ENCODE measurements around the gene IL12A.

Gene IL12A

DNA sequence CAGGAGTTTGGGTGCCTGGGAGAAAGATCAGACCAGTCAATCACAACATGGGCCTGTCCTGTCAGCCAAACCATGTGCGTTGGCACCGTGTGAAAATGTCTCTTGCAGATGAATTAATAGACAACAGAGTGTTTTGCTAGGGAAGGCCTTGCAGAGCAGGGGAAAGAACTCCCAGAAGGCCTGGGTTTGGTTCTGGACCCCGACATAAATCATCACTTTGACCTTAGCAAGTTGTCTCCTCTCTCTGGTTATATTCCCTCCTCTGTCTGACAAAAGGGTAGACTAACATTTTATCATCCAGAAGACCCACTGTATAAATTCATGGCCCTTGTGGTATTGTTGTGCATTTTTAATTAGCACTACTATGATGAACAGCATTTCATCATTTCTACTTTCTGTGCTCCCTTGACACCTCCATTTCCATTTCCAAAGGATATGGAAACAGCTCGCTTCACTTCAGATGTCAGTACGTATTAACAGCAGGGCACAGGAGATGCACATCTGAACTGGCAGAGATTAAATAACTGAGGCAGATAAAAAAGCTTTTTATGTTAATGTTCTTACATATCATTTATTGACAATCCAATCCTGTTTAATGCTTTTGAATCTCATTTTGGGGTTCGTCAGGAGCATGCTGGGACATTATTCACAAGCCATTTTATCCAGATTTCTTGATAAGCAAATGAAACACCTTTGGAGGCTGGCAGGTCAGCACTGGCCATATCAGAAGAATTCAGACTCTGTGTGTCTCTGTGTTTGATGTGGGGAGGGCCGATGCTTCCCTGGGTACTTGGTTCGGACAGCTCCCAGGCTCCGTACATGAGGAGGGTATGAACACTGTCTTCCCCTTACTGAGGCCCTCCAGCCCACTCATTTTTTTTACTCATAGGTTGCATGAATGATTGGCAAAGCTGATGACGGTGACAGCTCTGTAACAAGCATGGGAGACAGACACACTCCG lies 28.2 kb upstream of the IL12A start:
- H3K9ac ChIP-seq (ENCODE audit: low read depth, low read length), result no peak overlapping the region
- H3K36me3 ChIP-seq (ENCODE audit: insufficient read depth, low read length), result no peaks in the 10 kb centered on the region
- H3K27me3 ChIP-seq (ENCODE audit: insufficient read depth, low read length), result no peaks in the 10 kb centered on the region
- no peaks in the 10 kb centered on the region for H3K4me1 ChIP-seq (ENCODE audit: insufficient read depth, low read length)
- WGBS, result 91% methylated on average over 11 of the region's 11 CpGs
- H3K9me3 ChIP-seq (ENCODE audit: insufficient read depth, low read depth, low read length), result no peaks in the 10 kb centered on the region
- no peak overlapping the region for H3K27ac ChIP-seq (ENCODE audit: low read depth, low read length)
- H3K4me3 ChIP-seq (ENCODE audit: low read length), result no peak overlapping the region

DNA sequence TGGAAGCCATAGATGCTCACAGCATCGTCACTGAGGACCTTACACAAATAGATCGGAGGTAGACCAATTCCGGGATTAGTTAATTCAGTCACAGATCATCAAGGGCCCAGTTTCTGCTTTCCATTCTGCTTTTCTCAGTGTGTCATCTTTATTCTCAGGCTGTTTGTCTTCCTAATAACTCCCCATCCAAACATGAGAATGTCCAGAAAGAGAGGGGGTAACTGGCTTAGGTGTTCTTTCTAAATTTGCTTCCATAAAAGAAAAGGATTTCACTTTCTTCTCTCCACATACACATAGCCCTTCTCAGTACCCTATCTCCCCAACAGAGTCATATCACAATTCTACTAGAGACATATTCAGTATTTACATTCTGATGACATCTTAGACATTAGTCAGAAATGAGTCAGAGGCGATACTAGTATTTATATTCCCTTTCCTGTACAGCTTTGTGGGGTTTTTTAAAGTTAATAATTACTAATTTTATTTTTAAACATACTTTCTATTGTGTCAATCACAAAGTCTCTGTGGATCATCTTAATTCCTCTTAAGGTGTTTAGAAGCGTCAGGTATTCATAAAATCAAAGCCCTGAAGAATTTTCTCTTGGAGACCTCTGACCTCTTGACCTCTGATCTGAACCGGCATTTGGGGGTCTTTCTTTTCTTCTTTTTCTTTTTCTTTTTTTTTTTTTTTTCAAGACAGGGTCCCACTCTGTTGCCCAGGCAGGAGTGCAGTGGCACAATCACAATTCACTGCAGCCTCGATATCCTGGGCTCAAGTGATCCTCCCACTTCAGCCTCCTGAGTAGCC lies 24.3 kb upstream of the IL12A start:
- H3K4me1 ChIP-seq (ENCODE audit: insufficient read depth, low read length), result no peaks in the 10 kb centered on the region
- 79% methylated on average over 6 of the region's 7 CpGs for WGBS
- H3K27me3 ChIP-seq (ENCODE audit: insufficient read depth, low read length), result no peaks in the 10 kb centered on the region
- H3K4me3 ChIP-seq (ENCODE audit: low read length), result no peak overlapping the region
- H3K27ac ChIP-seq (ENCODE audit: low read depth, low read length), result no peak overlapping the region
- H3K9me3 ChIP-seq (ENCODE audit: insufficient read depth, low read depth, low read length), result no peaks in the 10 kb centered on the region
- no peaks in the 10 kb centered on the region for H3K36me3 ChIP-seq (ENCODE audit: insufficient read depth, low read length)
- H3K9ac ChIP-seq (ENCODE audit: low read depth, low read length), result no peak overlapping the region

DNA sequence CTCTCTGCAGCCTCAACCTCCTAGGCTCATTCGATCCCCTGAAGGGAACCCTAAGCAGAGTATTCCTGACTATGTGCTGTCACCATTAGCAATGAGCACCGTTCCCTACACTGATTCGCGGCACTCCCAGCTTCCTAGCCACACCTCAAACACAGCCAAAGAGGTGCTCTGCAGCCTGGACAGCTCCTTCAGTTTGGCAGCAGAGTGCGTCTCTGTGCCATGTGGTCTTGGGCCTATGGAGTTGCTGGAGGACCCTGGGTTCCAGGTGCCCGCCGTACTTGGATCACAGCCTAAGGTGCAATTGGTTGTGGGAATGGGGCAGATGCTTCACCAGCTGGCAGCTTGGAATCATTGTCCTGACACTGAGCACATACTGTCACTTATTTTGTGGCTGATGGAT lies 17.3 kb upstream of the IL12A start:
- 87% methylated on average over 7 of the region's 7 CpGs for WGBS
- no peaks in the 10 kb centered on the region for H3K36me3 ChIP-seq (ENCODE audit: insufficient read depth, low read length)
- no peak overlapping the region for H3K27ac ChIP-seq (ENCODE audit: low read depth, low read length)
- no peak overlapping the region for H3K9ac ChIP-seq (ENCODE audit: low read depth, low read length)
- no peaks in the 10 kb centered on the region for H3K4me1 ChIP-seq (ENCODE audit: insufficient read depth, low read length)
- no peaks in the 10 kb centered on the region for H3K27me3 ChIP-seq (ENCODE audit: insufficient read depth, low read length)
- H3K4me3 ChIP-seq (ENCODE audit: low read length), result no peak overlapping the region
- H3K9me3 ChIP-seq (ENCODE audit: insufficient read depth, low read depth, low read length), result no peaks in the 10 kb centered on the region

DNA sequence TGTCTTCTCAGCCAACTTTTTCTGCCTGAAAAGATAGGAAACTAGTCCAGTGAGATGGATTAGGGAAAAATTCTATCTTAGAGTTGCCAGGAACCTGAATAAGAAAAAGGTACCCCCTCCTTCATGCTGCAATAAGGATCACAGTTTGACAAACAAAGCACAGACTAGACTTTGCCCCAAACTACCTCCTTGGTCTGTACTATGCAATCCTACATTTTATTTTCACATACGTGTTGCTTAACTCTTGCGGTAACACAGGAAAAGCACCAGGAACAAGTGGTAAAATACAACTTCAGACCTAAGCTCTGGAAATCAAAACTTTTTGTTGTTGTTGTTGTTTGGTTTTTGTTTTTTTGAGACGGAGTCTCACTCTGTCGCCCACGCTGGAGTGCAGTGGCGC lies 11.3 kb upstream of the IL12A start:
- Histone ChIP-seq H3K9me3 (ENCODE audit: insufficient read depth, low read depth, low read length) (0 out of 2 replicates have a peak, but pooled peaks cover 3% of the 10 kb centered on the region), H3K27ac (ENCODE audit: low read depth, low read length) (no peak overlapping the region), H3K9ac (ENCODE audit: low read depth, low read length) (no peak overlapping the region), H3K27me3 (ENCODE audit: insufficient read depth, low read length) (no peaks in the 10 kb centered on the region), H3K4me3 (ENCODE audit: low read length) (no peak overlapping the region), H3K4me1 (ENCODE audit: insufficient read depth, low read length) (no peaks in the 10 kb centered on the region), H3K36me3 (ENCODE audit: insufficient read depth, low read length) (no peaks in the 10 kb centered on the region)
- WGBS, result 98% methylated on average over 6 of the region's 6 CpGs

DNA sequence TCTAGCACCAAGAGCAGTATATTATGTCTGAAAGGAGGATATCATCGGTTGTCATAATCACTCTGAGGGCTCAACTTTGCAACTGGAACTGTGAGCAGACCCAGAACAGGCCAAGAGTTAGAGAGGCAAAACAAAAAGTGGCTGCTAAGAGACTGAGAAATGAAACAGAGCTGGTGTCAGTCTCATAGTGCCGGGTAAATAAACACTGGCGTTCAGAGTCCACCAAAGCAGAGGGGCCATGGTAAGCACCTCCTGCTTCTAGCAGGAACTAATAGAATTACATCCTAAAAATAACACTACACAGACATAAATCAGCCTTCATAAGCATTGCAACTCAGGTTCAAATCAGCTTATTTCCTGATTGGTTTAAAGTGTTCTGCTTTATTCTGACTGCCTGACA lies 10.3 kb upstream of the IL12A start:
- WGBS, result 91% methylated on average over 3 of the region's 3 CpGs
- Histone ChIP-seq H3K4me1 (ENCODE audit: insufficient read depth, low read length) (no peaks in the 10 kb centered on the region), H3K4me3 (ENCODE audit: low read length) (no peak overlapping the region), H3K27ac (ENCODE audit: low read depth, low read length) (no peak overlapping the region), H3K9me3 (ENCODE audit: insufficient read depth, low read depth, low read length) (0 out of 2 replicates have a peak, but pooled peaks cover 3% of the 10 kb centered on the region), H3K36me3 (ENCODE audit: insufficient read depth, low read length) (no peaks in the 10 kb centered on the region), H3K9ac (ENCODE audit: low read depth, low read length) (no peak overlapping the region), H3K27me3 (ENCODE audit: insufficient read depth, low read length) (no peaks in the 10 kb centered on the region)

DNA sequence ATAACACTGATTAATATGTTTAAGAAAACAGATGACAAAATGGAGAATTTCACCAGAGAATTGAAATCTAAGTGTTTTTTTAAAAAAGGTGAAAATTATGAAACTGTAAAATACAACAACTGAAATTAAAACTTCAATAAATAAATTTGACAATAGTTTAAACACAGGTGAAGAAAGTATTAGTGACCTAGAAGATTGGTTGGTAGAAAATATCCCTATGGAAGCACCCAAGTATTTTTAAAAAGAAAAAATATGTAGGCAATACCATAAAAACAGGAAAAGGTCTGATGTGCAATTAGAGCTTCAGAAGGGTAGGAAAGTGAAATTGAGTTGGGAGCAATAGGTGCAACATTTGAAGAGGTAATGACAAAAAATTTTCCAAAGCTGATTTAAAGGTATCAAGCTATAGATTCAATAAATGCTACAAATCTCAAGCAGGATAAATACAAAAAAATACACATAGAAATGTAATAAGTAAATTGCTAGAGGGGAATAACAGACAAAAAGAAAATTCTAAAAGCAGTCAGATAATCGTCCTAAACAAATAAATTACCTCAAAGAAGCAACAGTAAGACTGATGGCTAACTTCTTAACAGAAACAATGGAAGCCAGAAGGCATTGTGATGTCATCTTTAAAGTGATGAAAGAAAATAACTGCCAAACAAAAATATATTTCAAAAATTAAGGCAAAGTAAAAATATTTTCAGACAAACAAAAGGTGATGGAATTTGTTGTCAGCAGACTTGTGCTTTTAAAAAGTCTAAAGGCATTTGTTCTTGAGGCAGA lies 9.5 kb upstream of the IL12A start:
- no peak overlapping the region for H3K27ac ChIP-seq (ENCODE audit: low read depth, low read length)
- no peaks in the 10 kb centered on the region for H3K4me1 ChIP-seq (ENCODE audit: insufficient read depth, low read length)
- H3K9ac ChIP-seq (ENCODE audit: low read depth, low read length), result no peak overlapping the region
- no peaks in the 10 kb centered on the region for H3K27me3 ChIP-seq (ENCODE audit: insufficient read depth, low read length)
- 71% methylated on average over 1 of the region's 1 CpG for WGBS
- H3K4me3 ChIP-seq (ENCODE audit: low read length), result no peak overlapping the region
- no peaks in the 10 kb centered on the region for H3K36me3 ChIP-seq (ENCODE audit: insufficient read depth, low read length)
- H3K9me3 ChIP-seq (ENCODE audit: insufficient read depth, low read depth, low read length), result 0 out of 2 replicates have a peak, but pooled peaks cover 3% of the 10 kb centered on the region

DNA sequence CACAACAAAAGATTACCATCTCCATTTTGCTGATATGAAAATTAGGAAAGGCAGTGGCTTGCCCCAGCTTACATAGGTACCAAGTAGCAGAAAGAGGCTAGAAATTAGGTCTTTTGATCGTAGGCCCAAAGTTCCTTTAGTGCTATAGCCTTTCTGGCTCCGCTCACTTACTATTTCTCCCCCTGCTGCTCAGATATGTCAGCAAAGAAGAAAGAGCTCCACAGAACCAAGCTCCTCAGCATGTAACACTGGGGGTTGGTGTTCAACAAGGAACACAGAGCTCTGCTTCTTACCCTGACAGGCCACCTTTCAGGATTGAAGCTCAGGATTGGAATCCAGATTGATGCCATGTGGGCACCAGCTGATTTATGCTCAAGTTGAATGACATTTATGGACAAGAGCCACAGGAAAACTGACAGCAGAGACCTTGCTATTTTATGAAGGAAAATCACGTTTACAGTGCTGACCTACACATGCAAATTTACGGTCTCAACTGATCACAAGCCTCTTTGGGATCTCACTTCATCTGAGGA lies 6.1 kb upstream of the IL12A start:
- WGBS, result 84% methylated on average over 4 of the region's 4 CpGs
- H3K4me1 ChIP-seq (ENCODE audit: insufficient read depth, low read length), result no peaks in the 10 kb centered on the region
- H3K36me3 ChIP-seq (ENCODE audit: insufficient read depth, low read length), result no peaks in the 10 kb centered on the region
- peaks cover 3% of the 10 kb centered on the region; the same call in 1 of the 2 replicates for H3K9me3 ChIP-seq (ENCODE audit: insufficient read depth, low read depth, low read length)
- no peak overlapping the region for H3K4me3 ChIP-seq (ENCODE audit: low read length)
- H3K9ac ChIP-seq (ENCODE audit: low read depth, low read length), result no peak overlapping the region
- no peak overlapping the region for H3K27ac ChIP-seq (ENCODE audit: low read depth, low read length)
- no peaks in the 10 kb centered on the region for H3K27me3 ChIP-seq (ENCODE audit: insufficient read depth, low read length)

DNA sequence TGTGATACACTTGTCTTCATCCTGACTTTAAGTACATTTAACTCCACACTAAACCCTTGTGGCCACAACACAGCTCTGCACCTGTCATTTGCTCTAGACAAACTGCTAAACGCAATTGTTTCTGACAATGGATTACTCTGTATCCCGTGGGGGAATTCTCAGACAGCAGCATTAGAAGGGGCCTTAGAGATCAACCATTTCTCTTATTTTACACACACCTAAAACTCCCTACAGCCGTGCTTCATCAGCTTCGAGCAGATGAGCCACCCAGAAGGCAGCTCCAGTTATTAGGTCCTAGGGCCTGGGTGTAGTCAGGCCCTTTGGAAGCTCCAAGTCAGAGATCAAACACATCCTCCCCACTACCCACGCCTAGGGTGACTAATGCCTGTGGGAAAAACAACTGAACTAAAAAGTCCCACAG lies 1.3 kb upstream of the IL12A start:
- Histone ChIP-seq H3K4me3 (ENCODE audit: low read length) (no peak overlapping the region), H3K9me3 (ENCODE audit: insufficient read depth, low read depth, low read length) (peaks cover 3% of the 10 kb centered on the region; the same call in 1 of the 2 replicates)

DNA sequence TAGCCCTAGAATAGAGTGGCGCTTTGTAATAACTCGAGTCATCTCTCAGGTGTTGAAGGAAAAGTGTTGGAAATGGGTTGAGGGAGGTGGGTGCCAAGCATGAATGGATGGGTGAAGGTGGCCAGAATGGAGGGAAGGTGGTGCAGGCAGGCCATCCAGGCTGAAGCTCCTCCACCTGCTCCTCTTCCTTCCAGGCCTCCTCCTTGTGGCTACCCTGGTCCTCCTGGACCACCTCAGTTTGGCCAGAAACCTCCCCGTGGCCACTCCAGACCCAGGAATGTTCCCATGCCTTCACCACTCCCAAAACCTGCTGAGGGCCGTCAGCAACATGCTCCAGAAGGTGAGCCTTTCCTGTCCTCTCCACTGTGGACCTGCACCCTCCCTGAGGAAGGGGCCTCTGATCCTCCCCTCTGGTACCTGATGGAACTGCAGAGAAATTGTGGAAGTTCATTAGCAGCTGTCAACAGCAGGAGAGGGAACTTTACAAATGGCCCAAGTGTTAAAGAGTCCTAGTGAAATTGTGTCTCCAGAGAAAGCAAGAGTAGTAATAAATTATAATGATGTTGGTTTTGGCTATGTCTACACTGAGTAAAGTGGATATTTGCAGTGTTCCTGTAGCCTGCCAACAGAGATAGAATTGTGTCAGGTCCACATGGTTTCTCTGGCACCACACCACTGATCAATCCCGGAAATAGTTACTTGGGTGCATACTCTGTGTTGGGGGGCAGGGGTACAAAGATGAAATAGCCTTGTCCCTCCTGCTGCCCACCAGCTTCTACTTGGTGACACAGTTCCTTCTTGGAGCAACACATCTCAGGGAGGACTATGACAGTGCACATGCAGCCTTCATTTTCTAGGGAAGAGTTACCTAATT lies 1.6 kb downstream of the IL12A start:
- no peak overlapping the region for H3K27ac ChIP-seq (ENCODE audit: low read depth, low read length)

More for the DNA sequence above, 1.3 kb upstream of the IL12A start:
- H3K9ac ChIP-seq (ENCODE audit: low read depth, low read length), result no peak overlapping the region
- H3K27me3 ChIP-seq (ENCODE audit: insufficient read depth, low read length), result peaks cover 15% of the 10 kb centered on the region
- no peaks in the 10 kb centered on the region for H3K4me1 ChIP-seq (ENCODE audit: insufficient read depth, low read length)
- 92% methylated on average over 5 of the region's 5 CpGs for WGBS
- no peak overlapping the region for H3K27ac ChIP-seq (ENCODE audit: low read depth, low read length)
- no peaks in the 10 kb centered on the region for H3K36me3 ChIP-seq (ENCODE audit: insufficient read depth, low read length)

DNA sequence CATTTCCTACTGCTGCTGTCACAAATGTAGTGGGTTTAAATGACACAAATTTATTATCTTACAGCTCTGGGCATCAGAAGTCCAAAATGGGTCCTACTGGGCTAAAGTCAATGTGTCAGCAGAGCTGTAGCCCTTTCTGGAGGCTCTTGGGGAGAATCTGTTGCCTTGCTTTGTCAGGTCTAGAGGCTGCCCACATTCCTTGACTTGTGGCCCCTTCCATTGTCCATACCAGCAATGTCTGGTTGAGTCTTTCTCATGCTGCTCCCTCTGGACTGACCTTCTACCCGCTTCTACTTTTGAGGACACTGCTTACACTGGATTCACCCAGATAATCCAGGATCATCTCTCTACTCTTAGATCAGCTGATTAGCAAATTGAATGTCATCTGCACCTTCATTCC lies 3.0 kb downstream of the IL12A start:
- Histone ChIP-seq H3K4me1 (ENCODE audit: insufficient read depth, low read length) (peaks cover 16% of the 10 kb centered on the region; the same call in 1 of the 2 replicates), H3K36me3 (ENCODE audit: insufficient read depth, low read length) (no peaks in the 10 kb centered on the region), H3K27me3 (ENCODE audit: insufficient read depth, low read length) (peaks cover 15% of the 10 kb centered on the region), H3K9me3 (ENCODE audit: insufficient read depth, low read depth, low read length) (peaks cover 3% of the 10 kb centered on the region; the same call in 1 of the 2 replicates), H3K27ac (ENCODE audit: low read depth, low read length) (no peak overlapping the region), H3K4me3 (ENCODE audit: low read length) (no peak overlapping the region), H3K9ac (ENCODE audit: low read depth, low read length) (no peak overlapping the region)
- 98% methylated on average over 1 of the region's 1 CpG for WGBS

More for the DNA sequence above, 1.6 kb downstream of the IL12A start:
- no peak overlapping the region for H3K9ac ChIP-seq (ENCODE audit: low read depth, low read length)
- peaks cover 15% of the 10 kb centered on the region for H3K27me3 ChIP-seq (ENCODE audit: insufficient read depth, low read length)
- H3K4me3 ChIP-seq (ENCODE audit: low read length), result no peak overlapping the region
- peaks cover 3% of the 10 kb centered on the region; the same call in 1 of the 2 replicates for H3K9me3 ChIP-seq (ENCODE audit: insufficient read depth, low read depth, low read length)
- H3K4me1 ChIP-seq (ENCODE audit: insufficient read depth, low read length), result peaks cover 16% of the 10 kb centered on the region; the same call in 1 of the 2 replicates
- H3K36me3 ChIP-seq (ENCODE audit: insufficient read depth, low read length), result no peaks in the 10 kb centered on the region
- WGBS, result 93% methylated on average over 5 of the region's 5 CpGs

Measured in HUES64 (cell line).